HG03558 (cell line): ENCODE measurements around the gene ZNF335.
A peak's percentile ranks its signal among the peaks of the same experiment; 100 is the strongest.

Source experiments
- ATAC-seq: cut with Tn5 transposase; IDR thresholded peaks from one replicate; pipeline ENCODE4 v1.9.1; 2021; ENCODE audit warnings: moderate number of reproducible peaks; ENCODE audit not compliant: unreplicated experiment; ENCODE audit errors: extremely low read depth

ZNF335 gene

GRCh38 chr20:45975686-45976085, 3.7 kb upstream of the ZNF335 start:
- ATAC-seq: no peak

- ATAC-seq: no peak
Observed at GRCh38 chr20:45974896-45975565, 3.0 kb upstream of the ZNF335 start.

DNA sequence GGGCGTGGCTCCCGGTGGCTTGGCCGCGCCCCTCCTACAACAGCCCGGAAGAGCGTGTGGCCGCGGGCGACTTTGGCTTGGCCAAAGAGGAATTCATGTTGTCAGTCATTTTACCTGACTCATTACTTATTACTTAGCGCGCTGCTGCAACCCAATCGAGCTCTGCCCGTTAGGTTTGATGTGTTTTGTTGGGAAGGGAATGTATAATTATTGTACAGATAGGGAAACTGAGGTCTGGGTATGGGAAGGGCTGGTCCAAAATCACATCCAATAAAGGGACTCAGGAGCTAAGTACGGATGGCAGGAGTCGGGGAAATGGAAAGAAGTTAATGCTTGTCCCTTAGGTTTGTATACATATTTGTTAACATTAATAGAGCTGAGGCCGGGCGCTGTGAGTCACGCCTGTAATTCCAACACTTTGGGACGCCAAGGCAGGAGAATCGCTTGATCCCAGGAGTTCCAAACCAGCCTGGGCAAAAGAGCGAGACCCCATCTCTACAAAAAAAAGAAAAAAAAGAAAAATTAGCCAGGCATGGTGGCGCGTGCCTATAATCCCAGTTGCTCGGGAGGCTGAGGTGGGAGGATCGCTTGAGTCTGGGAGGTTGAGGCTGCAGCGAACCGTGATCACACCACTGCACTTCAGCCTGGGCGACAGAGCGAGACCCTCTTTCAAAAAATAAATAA, 639 bp upstream of the ZNF335 start:
- no peak for ATAC-seq

DNA sequence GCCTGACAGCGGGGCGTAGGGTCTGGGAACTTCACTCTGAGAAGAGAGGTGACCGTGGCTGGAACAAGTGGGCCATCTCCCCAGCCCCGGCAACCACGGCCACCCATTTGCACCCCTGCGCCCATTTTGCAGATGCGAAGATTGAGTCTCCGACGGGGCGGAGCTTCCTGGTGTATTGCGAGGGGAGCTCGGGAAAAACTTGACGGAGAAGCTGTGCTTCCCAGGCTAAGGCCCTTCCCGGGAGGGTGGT, 653 bp downstream of the ZNF335 start:
- ATAC-seq: peak; percentile 4

DNA sequence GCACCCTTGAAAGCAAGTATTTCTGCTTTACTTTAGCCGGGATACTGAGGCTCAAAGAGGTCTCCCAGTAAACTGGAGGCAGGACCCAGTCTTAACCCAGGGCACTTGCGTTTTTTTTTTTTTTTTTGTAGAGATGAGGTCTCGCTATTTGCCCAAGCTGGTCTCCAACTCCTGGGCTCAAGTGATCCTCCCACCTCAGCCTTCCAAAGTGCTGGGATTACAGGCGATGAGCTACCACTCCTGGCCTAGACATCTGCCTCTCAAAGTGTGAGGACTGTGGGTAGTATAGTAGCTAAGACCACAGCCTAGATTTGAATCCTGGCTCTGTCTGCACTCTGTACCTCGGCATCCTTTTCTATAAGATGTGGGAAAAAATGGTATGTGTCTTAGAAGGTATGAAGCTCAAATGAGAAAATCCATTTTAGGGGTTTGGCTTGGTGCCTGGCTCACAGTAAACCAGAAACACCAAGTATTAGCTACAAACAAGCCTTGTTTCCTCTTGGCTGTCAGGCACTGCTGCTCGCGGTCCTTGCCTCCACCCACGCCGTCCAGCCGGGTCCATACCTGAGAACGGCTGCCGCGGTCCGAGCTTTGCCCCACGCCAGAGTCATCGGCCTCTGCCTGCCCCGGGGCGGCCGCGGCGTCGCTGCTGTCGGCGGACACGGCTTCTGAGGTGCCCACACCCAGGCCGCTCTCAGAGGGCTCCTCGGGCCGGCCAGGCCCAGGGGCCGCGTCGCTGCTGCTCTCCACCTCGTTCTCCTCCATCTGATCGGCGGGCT, 1.2 kb downstream of the ZNF335 start:
- no peak for ATAC-seq

GRCh38 chr20:45969712-45970634, 2.0 kb downstream of the ZNF335 start:
- ATAC-seq: no peak

GRCh38 chr20:45968801-45969711, 2.9 kb downstream of the ZNF335 start:
- no peak for ATAC-seq

- no peak for ATAC-seq
Observed at GRCh38 chr20:45968081-45968671, 3.8 kb downstream of the ZNF335 start.

DNA sequence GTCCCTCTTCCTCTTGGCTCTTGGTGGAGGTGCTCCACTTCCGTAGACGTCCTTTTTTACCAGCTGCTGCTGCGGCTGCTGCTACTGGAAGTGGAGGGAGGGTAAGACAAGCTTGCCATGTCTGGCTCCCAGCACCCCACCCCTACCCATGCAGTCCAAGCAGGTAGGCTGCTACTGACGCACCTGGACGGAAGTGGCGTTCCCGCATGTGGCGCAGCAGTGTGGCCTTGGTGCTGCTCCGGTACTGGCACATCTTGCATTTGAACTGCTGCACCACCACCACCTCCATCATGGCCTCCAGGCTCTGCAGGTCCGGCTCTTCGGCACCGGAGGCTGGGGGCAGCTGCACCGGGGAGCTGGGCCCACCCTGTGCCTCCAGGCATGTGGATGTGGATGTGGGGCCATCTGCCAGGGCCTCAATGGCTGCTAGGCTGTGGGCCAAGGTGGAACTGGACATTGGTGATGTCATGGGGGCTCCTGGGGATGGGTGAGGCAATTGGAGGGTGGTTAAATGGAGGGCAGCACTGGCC, 4.4 kb downstream of the ZNF335 start:
- ATAC-seq: no peak

GRCh38 chr20:45965169-45966002, 6.6 kb downstream of the ZNF335 start:
- ATAC-seq: no peak

GRCh38 chr20:45964006-45964400, 8.0 kb downstream of the ZNF335 start:
- ATAC-seq: no peak

DNA sequence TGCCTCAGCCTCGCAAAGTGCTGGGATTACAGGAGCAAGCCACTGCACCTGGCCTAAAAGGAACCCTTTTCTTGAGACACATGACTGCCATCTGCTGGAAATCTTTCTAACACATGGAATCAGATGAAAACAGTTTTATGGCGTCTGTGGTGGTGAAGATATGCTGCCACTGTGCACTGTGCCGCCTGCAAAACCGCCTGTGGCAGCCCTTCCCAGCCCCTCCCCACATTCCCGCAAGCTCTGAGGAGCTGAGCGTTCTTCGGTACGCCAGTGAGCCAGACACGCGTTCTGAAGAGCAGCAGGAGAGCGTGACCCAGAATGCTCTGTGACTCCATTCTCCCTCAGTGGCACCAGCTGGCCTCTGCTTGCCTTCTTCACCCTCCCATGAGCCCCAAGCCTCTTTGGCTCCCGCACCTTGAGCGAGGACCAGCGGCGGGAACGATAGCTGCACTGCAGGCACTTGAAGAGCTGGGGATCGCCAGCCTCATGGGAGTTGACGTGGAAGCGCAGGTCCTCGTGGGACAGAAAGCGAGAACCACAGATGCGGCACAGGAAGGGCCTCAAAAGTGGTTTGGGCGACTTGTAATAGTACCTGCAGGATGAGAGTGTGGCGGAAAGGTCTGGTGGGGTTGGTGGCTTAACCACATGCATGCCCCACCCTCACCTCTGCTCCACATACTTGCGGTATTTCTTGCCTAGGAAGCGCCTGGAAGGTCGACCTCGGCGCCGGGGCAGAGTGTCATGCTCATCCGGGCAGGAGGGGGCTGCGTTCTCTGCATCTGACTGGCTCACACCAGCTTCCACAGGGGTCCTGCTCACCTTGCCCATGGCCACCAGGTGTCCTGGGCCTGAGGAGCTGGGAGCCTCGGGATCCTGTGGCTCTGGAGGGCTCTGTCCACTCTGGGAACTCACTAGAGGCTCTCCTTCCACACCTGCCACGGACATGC, 8.7 kb downstream of the ZNF335 start:
- no peak for ATAC-seq

GRCh38 chr20:45962031-45962755, 9.8 kb downstream of the ZNF335 start:
- no peak for ATAC-seq

- ATAC-seq: no peak
Observed at GRCh38 chr20:45959956-45960630, 11.9 kb downstream of the ZNF335 start.

DNA sequence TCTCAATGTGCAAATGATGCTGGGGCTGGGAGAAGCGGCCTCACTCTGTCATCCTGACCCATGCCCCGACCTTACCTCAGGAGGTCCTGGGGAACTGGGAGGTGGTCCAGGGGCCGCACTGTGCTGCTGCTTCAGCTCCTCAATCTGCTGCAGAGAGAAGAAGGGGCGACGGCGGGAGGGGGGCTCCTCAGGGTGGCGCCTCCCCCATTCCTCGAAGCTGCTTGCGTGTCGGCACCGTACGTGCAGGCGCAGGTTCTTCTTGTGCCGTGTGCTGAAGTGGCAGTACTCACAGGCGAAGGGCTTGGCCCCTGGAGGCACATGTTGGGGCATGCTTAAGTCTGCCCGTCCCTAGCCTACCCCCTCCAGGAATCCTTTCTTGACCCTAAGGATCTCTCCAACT, 12.9 kb downstream of the ZNF335 start:
- ATAC-seq: no peak

DNA sequence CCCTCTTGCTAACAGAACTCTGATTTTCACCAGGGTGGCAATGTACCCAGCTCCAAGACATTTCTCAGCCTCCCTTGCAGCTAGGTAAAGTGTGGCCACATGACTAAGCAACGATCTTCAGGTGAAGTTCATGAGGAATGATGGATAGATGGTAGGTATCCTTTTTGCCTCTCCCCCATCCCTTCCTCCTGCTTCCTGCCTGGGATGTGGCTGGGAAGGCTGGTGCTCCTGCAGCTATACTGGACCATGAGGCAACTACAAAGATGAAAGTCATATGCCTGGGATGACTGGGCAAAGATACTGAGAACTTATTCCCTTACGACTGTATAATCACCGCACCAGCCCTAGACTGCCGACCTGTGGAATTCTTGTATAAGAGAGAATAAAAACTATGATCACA, 13.4 kb downstream of the ZNF335 start:
- ATAC-seq: no peak
